Lower leg skin (tissue), 4 donors: Measurements from ENCODE around the gene MMP2. TPM values are rescaled to one million over a fixed set of nuclear protein-coding genes. Genes with fewer than 3 reads are reported as not detected.

Source experiments
- DNase-seq, 2 donors: peaks; one replicate each; pipeline ENCODE4 v3.0.0-alpha.2; 2019; ENCODE audit warnings: low spot score in 2 of 2
- H3K4me3 ChIP-seq: fragments of 200-600 bp; sonication (generic); 2 replicates; pipeline ENCODE4 v1.5.1; 2017; ENCODE audit warnings: mild to moderate bottlenecking, low read depth; ENCODE audit not compliant: poor library complexity, severe bottlenecking
- POLR2A ChIP-seq, 2 donors: fragments of 450-650 bp; IDR thresholded peaks; one replicate each; pipeline ENCODE4 v1.6.1; 2016 to 2017; ENCODE audit warnings: antibody characterized with exemption in 2 of 2, mild to moderate bottlenecking in 1 of 2, moderate library complexity in 1 of 2
- WGBS, 2 donors: methylation state at CpG; one replicate each; pipeline ENCODE4 v1.1.5; 2018; 5-methylcytosine and 5-hydroxymethylcytosine counted together
- intact Hi-C: fragments of 100-400 bp; cut with DNase I; formaldehyde crosslinking; loops from one replicate; pipeline ENCODE4 v1.15.0; 2023; ENCODE audit warnings: low total_unique reads
- total RNA-seq, 4 donors: library from RNA; depleted of rRNA; stranded (reverse); fragments of >200 nt; gene quantifications; one replicate each; pipeline ENCODE4 v1.1.0, GENCODE V29; 2016
- TF ChIP-seq, protein P1 (sequence below), 3 donors: fragments of 450-650 bp; IDR thresholded peaks; one replicate each; pipeline ENCODE4 v1.5.1; 2016; ENCODE audit warnings: antibody characterized with exemption in 3 of 3, mild to moderate bottlenecking in 3 of 3, moderate library complexity in 2 of 3

Gene MMP2
- total RNA-seq, 4 donors from 2014 or later = 152 to 516 (median 223) TPM

DNA sequence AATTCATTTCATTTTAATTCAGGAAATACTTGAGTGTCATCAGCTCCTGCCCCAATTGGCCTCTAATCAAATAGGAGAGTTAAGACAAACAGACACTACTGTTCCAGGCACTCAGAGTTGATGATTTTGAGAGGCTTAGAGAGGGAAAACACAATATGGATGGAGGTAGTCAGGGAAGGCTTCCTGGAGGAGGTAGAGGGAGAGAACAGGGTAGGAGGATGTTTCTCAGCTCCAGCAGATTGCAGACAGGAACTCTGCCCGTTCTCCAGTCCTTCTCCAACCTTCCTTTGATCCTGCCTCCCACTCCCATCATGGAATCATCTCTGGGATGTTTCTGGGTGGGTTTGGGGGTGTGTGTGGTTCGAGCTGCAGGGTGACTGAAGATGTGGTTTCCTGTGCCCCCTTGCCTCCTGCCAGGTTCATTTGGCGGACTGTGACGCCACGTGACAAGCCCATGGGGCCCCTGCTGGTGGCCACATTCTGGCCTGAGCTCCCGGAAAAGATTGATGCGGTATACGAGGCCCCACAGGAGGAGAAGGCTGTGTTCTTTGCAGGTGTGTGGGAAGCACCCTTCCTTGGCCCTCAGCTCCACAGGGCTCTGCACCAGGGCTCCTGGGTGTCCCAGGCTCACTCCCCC is 17.6 kb downstream of the MMP2 start:
- intact Hi-C loops = no loop called here
- no peak for TF ChIP-seq POLR2A (IDR thresholded peaks at IDR 0.05)
- TF ChIP-seq, protein P1, sequence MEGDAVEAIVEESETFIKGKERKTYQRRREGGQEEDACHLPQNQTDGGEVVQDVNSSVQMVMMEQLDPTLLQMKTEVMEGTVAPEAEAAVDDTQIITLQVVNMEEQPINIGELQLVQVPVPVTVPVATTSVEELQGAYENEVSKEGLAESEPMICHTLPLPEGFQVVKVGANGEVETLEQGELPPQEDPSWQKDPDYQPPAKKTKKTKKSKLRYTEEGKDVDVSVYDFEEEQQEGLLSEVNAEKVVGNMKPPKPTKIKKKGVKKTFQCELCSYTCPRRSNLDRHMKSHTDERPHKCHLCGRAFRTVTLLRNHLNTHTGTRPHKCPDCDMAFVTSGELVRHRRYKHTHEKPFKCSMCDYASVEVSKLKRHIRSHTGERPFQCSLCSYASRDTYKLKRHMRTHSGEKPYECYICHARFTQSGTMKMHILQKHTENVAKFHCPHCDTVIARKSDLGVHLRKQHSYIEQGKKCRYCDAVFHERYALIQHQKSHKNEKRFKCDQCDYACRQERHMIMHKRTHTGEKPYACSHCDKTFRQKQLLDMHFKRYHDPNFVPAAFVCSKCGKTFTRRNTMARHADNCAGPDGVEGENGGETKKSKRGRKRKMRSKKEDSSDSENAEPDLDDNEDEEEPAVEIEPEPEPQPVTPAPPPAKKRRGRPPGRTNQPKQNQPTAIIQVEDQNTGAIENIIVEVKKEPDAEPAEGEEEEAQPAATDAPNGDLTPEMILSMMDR (IDR thresholded peaks at IDR 0.05) = no peak
- peak; percentile 12 to 80 for DNase-seq
- 32 to 53% methylated on average over 8 of the region's 8 CpGs for WGBS, 2 donors
- no peak overlapping the region for H3K4me3 ChIP-seq

GRCh38 chr16:55497558-55497957 is 18.6 kb downstream of the MMP2 start:
- no peak for DNase-seq
- no peak overlapping the region for H3K4me3 ChIP-seq
- 61 to 67% methylated on average over 5 of the region's 5 CpGs for WGBS, 2 donors
- intact Hi-C loops = no loop called here
- TF ChIP-seq POLR2A (IDR thresholded peaks at IDR 0.05) = no peak
- TF ChIP-seq, protein P1 (IDR thresholded peaks at IDR 0.05) = no peak

DNA sequence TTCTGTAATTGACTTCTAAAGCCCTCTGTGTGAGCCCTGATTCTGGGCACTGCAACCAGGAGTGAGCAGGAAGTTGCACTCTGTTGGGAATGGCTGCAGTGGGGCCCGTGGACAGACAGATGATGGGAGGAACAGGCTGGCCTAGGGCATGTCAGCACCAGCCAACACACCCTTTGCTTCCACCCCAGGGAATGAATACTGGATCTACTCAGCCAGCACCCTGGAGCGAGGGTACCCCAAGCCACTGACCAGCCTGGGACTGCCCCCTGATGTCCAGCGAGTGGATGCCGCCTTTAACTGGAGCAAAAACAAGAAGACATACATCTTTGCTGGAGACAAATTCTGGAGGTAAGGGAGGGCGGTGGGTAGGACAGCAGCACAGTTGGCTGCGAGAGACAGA is 19.1 kb downstream of the MMP2 start:
- no peak overlapping the region for H3K4me3 ChIP-seq
- no peak for TF ChIP-seq POLR2A (IDR thresholded peaks at IDR 0.05)
- TF ChIP-seq, protein P1 (IDR thresholded peaks at IDR 0.05) = no peak
- intact Hi-C loops = no loop called here
- DNase-seq = peak; percentile 13 to 80
- WGBS, 2 donors = 80 to 83% methylated on average over 6 of the region's 6 CpGs

DNA sequence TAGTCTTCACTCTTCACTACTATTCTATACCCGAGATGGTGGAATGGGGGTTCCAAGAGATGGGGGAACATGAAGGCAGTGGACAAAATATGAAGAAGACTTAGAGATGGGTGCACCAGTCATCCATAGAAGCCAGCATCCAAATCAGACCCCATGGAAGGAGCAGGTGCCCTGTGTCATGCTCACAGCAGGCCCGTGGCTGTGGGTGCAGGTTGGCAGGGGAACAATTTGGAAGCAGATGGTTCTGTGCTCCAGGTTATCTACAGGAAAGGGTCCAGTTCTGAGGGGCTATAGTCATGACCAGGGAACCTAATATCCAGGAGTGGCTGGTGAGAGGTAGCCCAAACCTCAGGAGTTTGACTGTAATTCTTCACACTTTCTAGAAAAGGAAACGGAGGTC is 20.3 kb downstream of the MMP2 start:
- intact Hi-C loops = no loop called here
- 54 to 65% methylated on average over 3 of the region's 3 CpGs for WGBS, 2 donors
- no peak for TF ChIP-seq POLR2A (IDR thresholded peaks at IDR 0.05)
- TF ChIP-seq, protein P1 (IDR thresholded peaks at IDR 0.05) = no peak
- H3K4me3 ChIP-seq = no peak overlapping the region
- peak in 1 of 2 donors; percentile 74 for DNase-seq

GRCh38 chr16:55499951-55500529 is 21.0 kb downstream of the MMP2 start:
- 31 to 38% methylated on average over 10 of the region's 10 CpGs for WGBS, 2 donors
- intact Hi-C loops = no loop called here
- TF ChIP-seq, protein P1 (IDR thresholded peaks at IDR 0.05) = no peak

More at GRCh38 chr16:55499951-55500529, 21.0 kb downstream of the MMP2 start:
- no peak overlapping the region for H3K4me3 ChIP-seq
- DNase-seq = peak; percentile 21 to 77
